GM21381 (cell line): ENCODE data around the gene AP1S1.
A peak's percentile ranks its signal among the peaks of the same experiment; 100 is the strongest.
"Not testable (repeated sequence)": the region's sequence is repeated elsewhere in the genome, so short reads cannot be mapped to it uniquely, and the experiment has no call there.

Source experiments
- ATAC-seq: cut with Tn5 transposase; IDR thresholded peaks from one replicate; pipeline ENCODE4 v1.9.1; 2021; ENCODE audit warnings: mild to moderate bottlenecking, moderate library complexity; ENCODE audit not compliant: unreplicated experiment

Gene AP1S1

DNA sequence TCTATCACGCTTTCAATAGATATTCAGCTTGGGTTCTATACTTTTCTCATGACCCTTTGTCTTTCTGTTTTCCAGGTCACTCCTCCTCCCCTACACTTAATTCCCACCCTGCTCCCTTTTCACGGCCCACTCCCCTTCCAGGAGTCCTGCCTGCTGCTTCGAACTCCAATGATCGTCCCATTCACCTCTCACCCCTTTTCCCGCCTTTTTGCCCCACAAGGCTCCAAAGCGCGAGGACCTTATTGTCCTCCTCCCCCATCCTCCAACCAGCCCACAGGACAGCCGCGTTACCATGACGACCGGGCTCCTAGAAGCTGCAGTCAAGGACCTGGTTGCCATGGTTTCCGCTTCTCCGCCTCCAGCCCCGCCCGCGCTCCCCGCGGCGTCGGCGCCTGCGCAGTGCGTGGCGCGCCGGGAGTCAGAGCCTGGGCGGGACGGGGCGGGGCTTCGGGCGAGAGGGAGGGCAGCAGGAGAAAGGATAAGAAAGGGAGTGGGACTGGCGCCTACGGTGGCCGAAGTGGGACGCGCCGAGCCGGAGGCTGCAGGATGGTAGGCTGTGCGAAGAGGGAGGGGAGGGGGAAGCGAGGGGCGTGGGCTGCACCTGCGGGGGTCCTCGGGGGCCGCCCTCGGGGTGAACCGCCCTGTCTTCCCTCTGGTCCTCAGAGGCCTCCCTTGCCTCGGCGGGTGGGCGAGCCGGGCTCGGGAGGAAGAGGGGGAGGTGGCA is at the start of gene AP1S1:
AP1S1 (plus strand) TSS at position 508 of the 724 bp plus-strand sequence; CDS start at position 547, 39 bp downstream.
- ATAC-seq: peak; percentile 79

DNA sequence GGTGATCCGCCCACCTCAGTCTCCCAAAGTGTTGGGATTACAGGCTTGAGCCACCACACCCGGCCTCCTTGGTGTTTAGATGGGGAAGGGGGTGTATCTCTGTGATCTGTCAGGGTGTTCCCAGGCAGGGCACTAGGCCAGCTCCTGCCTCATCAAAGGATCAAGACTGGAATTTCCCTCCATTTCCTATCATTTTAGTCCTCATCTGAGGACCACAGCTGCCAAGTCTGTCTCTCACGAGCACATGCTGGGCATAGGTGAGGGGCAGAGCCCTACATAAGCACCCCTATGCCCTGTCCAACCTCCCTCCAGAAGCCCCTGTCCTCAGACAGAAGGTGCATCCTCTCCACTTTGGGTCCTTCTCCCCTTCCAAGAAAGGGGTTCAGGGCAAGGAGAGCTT is 49.5 kb upstream of the AP1S1 start:
- ATAC-seq: no peak

DNA sequence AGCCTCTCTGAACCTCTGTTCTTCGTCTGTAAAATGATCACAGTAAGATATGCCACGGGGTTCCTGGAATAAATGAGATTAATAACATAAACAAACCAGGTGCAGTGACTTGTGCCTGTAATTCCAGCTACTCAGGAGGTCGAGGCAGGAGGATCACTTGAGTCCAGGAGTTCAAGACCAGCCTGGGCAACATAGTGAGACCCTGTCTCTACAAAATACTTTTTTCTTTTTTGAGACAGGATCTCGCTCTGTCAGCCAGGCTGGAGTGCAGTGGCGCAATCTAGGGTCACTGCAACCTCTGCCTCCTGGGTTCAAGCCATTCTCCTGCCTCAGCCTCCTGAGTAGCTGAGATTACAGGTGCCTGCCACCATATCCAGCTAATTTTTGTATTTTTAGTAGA is 49.0 kb upstream of the AP1S1 start:
- ATAC-seq: not testable (repeated sequence)

DNA sequence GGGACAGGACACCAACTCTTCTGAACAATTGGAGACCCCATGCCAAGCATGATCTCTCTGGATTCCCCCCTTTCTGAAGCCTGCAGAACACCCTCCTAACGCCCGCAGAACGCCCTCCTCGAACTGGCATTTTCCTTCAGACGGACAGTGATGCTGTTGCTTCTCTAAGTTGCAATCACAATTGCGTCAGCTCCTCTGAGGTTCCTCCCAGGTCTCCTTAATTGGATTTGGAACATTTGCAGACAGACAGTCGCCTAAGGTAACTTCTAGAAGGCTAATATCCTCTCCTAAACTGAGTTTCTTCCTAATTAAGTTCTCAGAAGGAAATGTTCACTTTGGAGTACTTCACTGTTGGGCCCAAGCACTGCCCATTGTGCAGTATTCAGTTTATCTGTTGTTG is 47.9 kb upstream of the AP1S1 start:
- no peak for ATAC-seq

DNA sequence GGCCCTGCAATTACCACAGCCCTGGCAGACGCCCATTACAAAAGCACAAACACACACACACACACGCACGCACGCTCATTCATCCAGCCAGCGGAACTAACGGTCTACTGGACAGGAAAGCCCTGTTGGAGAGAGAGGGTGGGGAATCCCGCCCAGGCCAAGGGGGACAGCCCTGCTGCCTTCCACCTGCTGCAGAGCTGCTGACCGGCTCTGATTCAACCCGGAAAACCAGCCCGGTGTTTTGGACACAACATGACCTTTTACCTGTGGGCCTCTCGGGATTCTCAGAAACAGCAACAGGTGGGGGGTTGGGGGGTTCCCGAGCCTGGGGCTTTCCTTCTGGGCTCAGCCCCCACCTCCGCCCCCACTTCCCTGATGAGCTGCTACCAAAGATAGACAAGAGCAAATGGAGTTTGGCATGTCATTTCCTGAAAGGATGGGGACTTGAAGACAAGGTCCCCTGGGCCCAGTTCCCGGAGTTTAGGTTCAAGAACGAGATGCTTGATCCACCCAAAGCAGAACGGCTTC is 45.9 kb upstream of the AP1S1 start:
- ATAC-seq: no peak

DNA sequence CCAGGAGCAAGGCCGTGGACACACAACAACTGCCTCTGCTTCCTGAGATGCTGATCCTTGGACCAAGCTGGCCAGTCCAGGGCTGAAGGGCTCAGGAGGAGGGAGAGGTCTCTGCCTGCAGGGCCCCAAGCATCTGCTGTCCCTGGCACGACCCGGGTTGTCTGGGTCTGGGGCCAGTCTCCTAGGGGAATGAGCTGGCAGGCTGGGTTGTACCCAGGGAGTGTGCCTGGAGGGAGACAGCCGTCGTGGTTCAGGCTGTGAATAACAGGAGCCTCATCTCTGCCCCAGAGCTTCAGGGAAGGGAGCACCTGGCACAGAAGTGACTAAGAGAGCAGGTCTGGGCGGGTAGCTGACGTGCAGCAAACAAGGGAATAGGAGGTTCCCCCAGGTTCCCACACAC is 45.3 kb upstream of the AP1S1 start:
- no peak for ATAC-seq

DNA sequence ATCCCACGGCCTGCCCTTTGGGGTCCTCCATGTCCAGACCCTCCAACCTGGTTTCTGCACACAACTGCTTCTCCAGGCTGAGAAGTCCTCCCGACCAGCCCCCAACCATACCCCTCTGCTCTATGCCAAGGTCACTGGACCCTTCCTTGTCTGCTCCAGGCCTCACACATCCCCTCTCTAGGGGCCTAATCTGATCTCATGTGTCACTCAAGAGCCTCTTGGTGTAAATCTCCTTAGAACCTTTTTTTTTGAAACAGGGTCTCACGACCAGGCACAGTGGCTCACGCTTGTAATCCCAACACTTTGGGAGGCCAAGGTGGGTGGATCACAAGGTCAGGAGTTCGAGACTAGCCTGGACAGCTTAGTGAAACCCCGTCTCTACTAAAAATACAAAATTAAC is 44.9 kb upstream of the AP1S1 start:
- no peak for ATAC-seq

DNA sequence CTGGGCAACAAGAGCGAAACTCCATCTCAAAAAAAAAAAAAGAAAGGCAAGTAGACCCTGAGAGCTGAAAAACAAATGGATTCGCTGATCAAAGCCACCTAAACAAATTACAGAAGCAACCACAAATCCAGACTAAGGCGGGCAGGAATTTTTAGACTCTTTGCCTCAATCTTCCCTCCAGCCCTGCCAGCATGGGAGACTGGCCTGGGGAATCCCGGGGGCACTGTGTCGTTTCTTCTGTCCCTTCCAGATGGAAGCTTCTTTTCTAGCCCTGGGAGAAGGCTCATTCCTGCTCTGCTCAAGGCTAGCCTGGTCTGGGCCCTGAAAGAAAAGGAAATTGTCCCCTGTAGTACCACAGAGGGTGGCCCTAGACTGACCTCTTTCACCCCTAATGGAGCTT is 43.0 kb upstream of the AP1S1 start:
- ATAC-seq: no peak

DNA sequence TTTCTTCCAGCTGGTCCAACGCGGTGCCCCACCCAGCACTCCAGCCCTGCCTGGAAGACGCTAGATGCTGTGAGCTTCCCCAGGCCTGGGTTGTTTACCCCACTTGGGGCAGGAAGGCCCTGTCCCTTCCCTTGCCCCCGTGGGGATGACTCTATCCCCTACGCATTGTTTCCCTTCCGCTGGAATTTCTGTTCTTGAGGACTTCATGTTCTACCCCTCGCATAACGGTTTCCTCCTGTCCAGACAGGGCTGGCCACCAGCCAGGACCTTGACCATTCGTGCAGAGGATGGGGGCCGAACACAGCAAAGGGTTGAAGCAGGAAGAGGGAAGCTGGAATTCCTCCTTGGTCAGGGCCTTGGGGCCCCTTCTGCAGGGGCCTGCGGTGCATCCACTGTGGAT is 42.0 kb upstream of the AP1S1 start:
- ATAC-seq: no peak

DNA sequence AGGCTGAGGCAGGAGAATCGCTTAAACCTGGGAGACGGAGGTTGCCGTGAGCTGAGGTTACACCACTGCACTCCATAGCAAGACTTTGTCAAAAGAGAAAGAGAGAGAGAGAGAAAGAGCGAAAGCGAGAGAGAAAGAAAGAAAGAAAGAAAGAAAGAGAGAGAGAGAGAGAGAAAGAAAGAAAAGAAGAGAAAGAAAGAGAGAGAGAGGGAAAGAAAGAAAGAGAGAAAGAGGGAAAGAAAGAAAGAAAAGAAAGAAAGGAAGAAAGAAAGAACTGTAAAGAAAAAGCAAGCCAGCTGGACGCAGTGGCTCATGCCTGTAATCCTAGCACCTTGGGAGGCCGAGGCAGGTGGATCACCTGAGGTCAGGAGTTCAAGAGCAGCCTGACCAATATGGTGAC is 41.1 kb upstream of the AP1S1 start:
- not testable (repeated sequence) for ATAC-seq

DNA sequence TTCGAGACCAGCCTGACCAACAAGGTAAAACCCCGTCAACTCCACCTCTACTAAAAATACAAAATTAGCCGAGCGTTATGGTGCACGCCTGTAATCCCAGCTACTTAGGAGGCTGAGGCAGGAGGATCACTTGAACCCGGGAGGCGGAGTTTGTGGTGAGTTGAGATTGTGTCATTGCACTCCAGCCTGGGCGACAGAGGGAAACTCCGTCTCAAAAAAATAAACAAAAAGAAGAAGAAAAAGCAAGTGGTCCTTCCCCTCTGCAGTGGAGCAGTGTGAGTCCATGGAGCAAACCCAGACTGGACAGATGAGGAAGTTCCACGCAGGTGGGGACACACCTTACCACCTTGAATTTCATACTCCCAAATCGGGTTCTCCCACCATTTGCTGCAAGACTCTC is 40.4 kb upstream of the AP1S1 start:
- ATAC-seq: no peak

DNA sequence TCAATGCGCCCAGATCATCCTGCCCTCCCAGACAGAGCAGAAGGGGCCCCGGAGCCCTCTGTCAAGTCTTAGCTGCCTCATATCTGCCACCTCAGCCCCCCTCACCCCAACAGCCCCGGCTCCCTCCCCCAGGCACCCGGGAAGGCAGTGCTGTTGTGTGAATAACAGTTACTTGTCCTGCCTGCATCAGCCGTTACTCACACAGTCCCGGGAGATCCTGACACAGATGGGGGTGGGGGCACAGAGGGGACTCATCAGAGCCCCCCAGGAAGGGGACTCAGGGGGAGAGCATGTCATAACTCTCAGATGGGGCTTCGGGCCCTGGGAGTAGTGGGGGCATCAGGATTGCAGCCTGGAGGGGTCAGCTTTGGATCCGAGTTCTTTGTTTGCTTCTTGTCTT is 39.8 kb upstream of the AP1S1 start:
- no peak for ATAC-seq

DNA sequence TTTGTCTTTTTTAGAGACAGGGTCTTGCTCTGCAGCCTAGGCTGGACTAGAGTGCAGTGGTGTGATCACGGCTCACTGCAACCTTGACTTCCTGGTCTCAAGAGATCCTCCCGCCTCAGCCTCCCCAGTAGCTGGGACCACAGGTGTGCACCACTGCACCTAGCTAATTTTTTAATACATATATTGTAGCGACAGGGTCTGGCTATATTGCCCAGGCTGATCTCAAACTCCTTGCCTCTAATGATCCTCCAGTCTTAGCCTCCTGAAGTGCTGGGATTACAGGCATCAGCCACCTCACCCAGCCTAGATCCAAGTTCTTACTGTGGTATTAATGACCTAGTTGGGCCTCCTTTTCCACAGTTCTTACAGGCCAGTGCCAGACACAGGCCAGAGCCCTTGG is 39.1 kb upstream of the AP1S1 start:
- no peak for ATAC-seq

DNA sequence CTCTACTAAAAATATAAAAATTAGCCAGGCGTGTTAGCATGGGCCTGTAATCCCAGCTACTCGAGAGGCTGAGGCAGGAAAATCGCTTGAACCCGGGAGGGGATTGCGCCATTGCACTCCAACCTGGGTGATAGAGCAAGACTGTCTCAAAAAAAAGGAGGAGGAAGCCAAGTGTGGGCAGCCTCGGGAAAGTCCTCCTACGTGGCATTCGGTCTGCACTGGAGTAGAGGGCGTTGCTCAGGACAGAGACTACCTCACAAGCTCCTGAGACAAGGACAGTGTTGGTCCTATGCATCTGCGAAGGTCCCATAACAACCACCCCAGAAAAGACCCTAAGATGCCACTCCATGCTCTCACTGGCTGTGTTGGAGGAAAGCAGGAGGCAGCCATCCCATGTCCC is 37.4 kb upstream of the AP1S1 start:
- no peak for ATAC-seq

DNA sequence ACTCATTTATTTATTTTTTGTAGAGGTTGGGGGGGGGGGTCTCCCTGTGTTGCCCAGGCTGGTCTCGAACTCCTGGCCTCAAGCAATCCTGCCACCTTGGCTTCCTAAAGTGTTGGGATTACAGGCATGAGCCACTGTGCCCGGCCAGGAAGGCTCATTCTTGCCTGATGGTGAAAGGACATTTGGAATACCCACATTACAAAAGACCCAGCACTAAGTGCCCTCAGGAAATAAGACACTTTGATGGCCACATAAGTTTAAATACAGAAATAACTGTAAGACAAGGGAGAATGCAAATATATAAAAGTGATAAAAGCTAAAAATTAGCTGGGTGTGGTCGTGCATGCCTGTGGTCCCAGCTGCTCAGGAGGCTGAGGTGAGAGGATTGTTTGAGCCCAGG is 35.4 kb upstream of the AP1S1 start:
- ATAC-seq: no peak

DNA sequence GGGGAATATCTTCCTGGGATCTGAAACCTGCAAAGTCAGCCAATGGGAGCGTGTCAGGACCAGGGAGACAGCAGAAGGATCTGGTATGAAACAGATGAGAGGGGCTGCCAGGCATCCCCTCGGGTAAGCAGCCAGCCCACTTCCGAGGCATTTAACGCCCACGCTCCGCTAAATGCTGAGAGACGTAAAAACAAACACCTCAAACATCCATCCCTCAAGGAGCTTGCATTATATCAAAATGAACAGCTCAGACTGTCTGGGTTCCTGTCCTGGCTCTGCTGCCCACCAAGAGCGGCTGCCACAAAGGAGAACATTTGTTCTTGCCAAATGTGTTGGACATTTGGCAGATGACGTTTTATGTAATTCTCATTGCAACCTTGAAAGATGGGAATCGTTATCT is 34.4 kb upstream of the AP1S1 start:
- ATAC-seq: no peak

DNA sequence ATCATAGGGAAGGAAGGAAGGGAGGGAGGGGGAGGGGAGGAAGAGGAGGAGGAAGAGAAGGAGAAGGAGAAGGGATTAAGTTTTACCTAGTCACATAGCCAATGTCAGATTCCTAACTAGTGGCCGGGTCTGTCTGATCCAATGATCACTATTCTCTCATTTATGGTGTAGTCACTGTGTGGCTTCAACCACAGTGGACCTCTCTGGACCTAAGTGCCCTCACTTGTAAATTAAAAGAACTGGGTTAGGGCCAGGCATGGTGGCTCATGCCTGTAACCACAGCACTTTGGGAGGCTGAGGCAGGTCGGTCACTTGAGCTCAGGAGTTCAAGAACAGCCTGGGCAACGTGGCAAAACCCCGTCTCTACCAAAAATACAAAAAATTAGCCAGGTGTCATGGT is 34.0 kb upstream of the AP1S1 start:
- no peak for ATAC-seq

DNA sequence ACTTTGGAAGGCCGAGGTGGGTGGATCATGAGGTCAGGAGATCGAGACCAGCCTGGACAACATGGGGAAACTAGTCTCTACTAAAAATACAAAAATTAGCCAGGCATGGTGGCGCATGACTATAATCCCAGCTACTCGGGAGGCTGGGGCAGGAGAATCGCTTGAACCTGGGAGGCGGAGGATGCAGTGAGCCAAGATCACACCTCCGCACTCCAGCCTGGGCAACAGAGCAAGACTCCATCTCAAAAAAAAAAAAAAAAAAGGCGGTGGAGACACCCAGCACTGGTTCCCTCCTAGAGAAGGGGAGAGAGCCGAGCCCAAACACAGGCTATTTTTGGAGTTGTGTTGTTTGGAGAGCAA is 32.7 kb upstream of the AP1S1 start:
- not testable (repeated sequence) for ATAC-seq

DNA sequence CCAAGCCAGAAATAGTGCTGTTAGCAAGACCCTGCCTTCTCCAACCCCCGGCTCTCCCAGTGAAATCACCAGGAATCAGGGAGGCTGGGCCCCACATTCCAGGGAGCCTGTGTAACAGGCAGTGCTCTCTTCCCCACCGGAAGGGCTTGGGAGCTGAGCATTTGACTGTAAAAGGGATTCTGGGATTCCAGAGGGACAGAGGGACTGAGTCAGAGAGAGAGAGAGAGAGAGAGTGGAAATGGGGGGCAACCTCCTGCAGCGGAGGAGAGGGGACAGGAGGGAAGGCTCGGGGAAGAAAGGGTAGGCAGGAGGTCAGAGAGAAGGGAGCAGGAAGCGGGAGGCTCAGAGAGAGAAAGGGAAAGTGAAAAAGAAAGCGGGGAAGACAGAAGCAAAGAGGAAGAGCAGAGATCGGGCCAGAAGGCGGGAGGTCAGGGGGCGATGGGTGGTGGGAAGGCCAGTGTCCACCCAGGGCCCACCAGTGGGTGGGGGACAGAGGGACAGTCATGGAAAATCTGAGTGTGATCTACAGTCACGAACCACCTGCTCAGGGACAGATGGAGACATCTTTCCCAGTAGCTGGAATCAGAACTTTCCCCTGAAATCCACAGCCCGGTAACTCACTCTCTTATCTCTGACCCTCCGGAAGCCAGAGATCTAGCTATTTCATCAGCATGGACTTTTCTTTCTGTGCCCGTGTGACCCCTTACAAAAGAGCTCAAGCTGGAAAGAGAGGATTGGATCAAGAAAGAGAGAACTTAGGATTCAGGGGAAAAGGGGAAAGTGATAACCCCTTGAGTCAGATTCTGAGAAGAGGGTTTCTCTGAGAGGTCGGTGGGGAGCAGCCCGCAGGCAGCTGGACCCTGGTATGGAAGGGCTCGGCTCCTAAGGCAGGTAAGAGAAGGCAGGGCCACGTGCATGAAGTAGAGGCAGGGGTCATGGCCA is 32.0 kb upstream of the AP1S1 start:
- no peak for ATAC-seq

DNA sequence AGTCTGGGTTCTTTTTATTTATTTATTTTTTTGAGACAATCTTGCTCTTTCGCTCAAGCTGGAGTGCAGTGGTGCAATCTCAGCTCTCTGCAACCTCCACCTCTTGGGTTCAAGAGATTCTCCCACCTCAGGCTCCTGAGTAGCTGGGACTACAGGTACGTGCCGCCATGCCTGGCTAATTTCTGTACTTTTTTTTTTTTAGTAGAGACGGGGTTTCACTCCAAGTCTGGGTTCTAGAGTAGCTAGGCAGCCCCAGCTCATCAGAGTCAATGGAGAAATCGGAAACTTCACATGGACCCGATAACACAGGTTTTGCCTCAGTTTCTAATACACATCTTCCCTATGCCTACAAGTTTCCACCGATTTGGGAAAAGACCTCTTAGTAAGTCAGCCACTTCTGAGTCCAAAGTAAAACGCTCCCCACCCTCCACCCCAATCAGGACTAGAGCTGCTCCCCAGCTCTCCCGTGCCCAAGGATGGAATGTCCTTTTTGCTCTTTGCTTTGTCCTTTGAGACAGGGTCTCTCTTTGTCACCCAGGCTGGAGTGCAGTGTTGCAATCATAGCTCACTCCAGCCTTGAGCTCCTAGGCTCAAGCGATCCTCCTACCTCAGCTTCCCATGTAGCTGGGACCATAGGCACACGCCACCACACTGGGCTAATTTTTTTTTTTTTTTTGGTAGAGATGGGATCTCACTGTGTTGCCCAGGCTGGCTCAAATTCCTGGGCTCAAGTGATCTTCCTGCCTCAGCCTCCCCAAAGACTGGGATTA is 31.2 kb upstream of the AP1S1 start:
- ATAC-seq: no peak

DNA sequence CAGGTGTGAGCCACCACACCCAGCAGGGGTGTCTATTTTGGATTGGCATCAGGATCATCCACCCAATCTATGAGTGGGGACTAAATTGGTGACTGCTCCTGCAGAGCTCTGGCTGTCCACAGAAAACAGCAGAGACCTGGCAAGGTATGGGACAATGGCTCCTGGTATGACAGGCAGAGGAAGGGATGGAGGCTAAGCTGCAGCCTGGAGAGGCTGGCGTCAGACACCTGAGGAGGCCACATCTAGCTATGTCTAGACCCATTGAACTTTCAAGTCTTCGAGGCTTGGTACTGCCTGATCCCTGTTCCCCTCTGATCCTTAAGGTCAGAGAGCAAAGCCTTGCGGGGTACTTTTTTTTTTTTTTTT is 30.6 kb upstream of the AP1S1 start:
- ATAC-seq: no peak
